Activated CD4-positive, CD25-positive, alpha-beta regulatory T cell treated with anti-CD3 and anti-CD28 coated beads, Interleukin-2, amount 50 U/mL, for 24 hours (primary cell): ENCODE results near the gene ANKRD63.

Experiments used
- ATAC-seq, 2 donors: fragments of 150-1000 bp; cut with Tn5 transposase; one replicate each; pipeline ENCODE4 v1.10.0; 2021; ENCODE audit warnings: mild to moderate bottlenecking in 1 of 2, moderate library complexity in 1 of 2

Gene ANKRD63

GRCh38 chr15:40295877-40296560 is 13.2 kb upstream of the ANKRD63 start:
- ATAC-seq: no peak

DNA sequence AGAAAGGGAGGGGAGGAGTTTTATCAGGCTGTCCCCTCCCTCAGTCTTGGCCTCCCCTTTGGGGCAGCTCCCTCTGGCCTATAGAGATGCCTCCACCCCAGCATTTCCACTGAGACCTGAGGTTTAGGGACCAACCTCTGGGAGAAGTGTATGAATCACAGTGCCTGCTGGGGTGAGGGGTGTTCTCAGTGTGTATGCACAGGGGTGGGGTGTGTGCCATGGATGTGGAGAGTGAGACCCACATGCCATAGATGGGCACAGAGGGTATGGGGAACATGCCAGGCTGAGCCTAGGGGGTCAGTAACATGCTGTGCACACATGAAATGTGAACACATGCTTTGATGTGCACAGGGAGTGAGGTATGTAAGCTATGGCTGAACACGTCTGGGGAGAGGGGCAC is 12.4 kb upstream of the ANKRD63 start:
- ATAC-seq: no peak

GRCh38 chr15:40293905-40294895 is 11.3 kb upstream of the ANKRD63 start:
- no peak for ATAC-seq

DNA sequence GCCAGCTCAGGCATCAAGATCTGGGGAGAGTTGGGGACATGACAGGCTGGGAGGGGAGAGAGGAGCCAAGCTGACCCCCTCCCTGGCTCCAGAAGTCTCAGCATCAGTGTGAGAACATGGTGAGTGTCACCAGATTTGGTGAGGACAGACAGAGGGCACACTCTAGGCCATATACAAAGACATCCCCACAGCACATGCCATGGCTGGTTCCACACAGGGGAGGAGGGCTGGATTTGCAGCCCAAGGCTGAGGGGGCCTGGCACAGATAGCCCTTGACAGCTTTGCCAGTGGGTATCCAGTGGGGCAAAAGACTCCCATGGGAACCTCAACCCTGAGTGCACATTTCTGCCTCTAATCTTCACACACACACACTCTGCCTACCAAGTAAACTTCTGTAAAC is 10.1 kb upstream of the ANKRD63 start:
- no peak for ATAC-seq

DNA sequence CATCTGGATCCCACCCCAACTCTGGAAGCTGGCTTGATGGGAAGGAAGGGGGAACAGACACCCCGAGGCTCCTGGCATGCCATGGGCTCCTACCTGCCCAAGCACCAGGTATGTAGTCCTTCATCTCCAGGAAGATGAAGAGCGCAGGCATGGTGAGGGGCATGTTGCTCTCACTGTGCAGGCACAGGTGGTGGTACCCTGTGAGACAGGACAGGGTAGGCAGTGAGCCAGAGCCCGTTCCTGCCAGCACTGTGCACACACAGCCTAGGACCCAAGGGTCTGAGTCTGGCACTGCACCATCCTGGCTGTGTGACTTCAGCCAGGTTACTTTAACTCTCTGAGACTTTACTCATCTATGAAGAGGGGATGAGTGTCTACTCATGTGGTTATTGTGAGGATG is 9.4 kb upstream of the ANKRD63 start:
- ATAC-seq: no peak

- ATAC-seq: no peak
Measured at GRCh38 chr15:40290918-40291574, 8.2 kb upstream of the ANKRD63 start.

GRCh38 chr15:40290545-40290917 is 7.7 kb upstream of the ANKRD63 start:
- ATAC-seq: no peak

- no peak for ATAC-seq
Measured at GRCh38 chr15:40289140-40289775, 6.4 kb upstream of the ANKRD63 start.

DNA sequence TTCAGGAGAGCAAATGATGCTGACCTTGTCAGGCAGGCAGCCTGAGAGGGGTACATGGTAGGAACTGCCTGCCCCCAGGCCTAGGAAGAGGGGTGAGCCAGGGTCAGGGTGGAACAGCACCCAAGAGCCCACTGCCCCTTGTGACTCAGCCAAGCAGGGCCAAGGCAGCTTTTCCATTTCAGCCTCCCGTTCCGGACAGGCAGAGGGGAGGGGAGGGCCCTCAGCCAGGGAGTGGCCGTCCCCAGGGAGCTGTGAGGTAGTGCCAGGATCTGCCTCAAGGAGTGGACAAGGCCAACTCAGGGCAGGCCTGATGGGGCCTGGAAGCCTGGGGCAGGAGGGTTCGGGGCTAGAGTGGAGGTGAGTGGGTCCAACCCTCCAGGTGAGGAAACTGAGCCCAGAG is 5.1 kb upstream of the ANKRD63 start:
- no peak for ATAC-seq

- ATAC-seq: no peak
Measured at GRCh38 chr15:40287505-40287904, 4.6 kb upstream of the ANKRD63 start.

- ATAC-seq: no peak
Measured at GRCh38 chr15:40286794-40287193, 3.9 kb upstream of the ANKRD63 start.

GRCh38 chr15:40286061-40286532 is 3.2 kb upstream of the ANKRD63 start:
- no peak for ATAC-seq

DNA sequence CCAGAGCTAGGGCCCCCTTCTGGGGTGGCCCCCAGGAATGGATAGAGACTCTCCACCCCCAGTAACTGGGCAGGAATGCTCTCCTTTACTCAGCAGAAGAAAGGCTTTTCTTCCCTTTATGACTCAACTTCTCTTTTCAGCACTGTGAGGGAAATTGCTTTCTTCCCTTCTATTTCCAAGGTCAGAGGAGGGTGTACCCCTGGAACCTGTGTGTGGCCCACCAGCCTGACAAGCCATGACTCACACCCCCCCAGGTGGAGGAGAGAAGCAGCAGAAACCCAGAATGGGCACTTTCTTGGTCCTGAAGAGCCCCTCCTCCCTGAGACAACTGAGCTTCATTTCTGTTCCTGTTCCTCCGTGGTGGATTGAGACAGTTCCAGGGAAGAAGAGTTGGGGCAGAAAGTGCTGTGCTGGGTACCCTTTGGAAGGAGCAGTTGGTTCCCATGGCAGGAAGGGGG is 2.7 kb upstream of the ANKRD63 start:
- no peak for ATAC-seq

- ATAC-seq: no peak
Measured at GRCh38 chr15:40285151-40285550, 2.3 kb upstream of the ANKRD63 start.

GRCh38 chr15:40283615-40284300 is 894 bp upstream of the ANKRD63 start:
- ATAC-seq: no peak

DNA sequence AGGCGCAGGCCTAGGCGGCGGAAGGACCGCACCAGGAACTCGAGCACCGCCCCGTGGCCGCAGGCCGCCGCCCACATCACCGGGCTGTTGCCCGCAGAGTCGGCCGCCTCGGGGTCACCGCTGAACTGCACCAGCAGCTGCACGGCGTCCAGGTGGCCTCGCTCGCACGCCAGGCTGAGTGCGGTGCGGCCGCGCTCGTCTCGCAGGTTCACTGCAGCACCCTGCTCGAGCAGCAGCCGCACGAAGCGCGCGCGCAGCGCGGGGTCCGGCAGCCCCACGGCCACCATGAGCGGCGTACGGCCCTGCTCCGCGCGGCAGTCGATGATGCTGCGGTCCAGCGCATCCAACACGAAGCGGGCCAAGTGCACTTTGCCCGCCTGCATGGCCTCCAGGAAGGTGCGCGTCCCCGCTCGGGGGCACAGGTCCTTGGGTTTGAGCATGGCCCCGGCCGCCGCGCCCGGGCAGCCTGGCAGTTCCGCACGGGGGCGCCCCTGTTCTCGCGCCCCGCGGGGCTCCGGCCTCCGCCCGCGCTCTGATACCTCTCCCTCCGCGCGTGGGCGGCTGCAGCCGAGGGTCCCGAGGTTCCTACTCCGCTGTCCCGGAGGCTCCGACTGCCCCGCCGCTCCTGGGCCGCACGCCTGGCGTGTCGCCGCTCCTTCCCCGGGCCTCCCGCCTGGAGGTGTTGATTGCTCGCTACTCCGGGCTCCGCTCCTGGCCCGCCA is 556 bp downstream of the ANKRD63 start:
- ATAC-seq: peak; percentile 57 to 67

- ATAC-seq: peak in 1 of 2 donors; percentile 14
Measured at GRCh38 chr15:40281801-40282146, 1.1 kb downstream of the ANKRD63 start.

GRCh38 chr15:40281057-40281800 is 1.6 kb downstream of the ANKRD63 start:
- no peak for ATAC-seq

DNA sequence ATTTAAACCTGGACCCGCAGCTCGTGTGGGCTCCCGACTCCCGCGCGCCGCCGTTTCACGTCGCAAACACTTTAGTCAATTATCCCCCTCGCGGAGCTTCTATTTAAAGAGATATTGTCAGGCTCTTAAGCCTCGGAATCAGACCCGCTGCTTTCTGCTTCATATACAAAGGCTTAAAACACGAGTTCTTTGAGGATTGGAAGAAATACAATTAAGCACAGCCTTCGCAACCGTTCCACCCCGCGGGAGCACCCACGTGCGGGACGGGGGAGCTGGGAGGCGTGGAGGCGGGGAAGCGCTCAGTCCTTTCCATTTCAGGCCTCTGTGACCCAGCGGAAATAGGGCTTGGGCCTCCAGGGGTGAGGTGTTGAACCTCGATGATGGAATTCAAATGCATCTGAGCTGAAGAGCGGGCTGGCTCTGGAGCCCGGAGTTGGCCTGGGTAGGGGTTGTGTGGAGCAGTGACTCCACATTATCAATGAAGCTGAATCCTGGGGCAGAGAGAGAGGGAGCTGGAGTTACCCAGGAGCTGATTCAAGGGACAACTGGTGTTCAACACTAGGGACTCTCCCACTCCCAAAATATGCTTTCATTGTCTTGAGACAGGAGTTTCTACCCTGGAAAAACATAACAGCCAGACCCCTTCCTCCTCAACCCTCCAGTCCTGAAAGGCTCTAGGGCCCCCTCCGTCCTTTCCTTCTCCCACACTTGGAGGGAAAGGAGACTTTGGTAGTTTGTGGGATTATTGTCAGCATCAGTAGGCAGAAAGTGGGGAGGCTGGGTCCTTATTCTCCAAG is 2.4 kb downstream of the ANKRD63 start:
- ATAC-seq: no peak
